ENCODE measurements around the gene KLHL26.

Gene KLHL26

DNA sequence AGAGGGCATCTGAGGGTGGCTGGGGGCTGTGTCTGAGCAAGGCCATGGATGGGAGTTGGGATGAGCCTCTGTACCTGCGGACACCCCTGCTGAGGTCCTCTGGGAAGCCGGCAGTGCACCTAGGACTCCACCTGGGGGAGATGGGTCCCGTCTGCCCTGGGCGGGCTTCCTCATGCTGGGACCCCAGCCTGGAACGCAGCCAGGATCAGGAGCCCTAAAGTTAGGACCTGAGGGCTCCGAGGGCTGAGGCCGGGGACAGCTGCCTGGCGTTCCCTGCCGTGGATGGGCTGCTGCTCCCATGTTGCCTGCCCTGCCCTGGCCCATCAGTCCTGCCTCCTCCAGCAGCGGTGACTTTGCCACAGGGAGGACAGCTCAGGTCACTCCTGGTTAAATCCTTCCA, 72.7 kb downstream of the KLHL26 start:
- no peaks in the 10 kb centered on the region for H3K36me3 Mint-ChIP-seq (ENCODE audit: low read depth)
- no peak for DNase-seq
- no peak overlapping the region for H3K4me3 Mint-ChIP-seq
- H3K27ac Mint-ChIP-seq = no peak overlapping the region
- peaks cover 11% of the 10 kb centered on the region for H3K4me1 Mint-ChIP-seq (ENCODE audit: low read depth)
- no peaks in the 10 kb centered on the region for H3K9me3 Mint-ChIP-seq
- H3K27me3 Mint-ChIP-seq = no peaks in the 10 kb centered on the region

DNA sequence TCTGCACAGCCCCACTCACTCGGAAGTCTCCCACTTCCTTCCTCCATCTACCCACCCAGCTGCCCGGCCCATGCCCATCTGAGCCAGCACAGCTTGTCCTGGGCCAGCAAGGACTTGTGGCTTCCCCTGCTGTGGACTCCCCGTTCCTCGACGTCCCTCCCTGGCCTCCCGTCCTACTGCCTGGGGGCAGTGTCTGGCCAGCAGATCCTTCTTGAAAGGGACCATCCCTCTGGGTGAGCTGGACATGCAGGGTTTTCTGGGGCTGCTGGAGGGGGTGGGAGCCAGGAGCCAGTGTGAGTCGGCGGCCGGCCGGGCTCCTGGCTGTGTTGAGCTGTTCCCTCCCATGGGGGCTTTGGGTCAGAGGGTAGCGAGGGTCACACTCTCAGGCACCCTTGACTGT, 73.4 kb downstream of the KLHL26 start:
- Mint-ChIP-seq H3K27ac (no peak overlapping the region), H3K9me3 (no peaks in the 10 kb centered on the region), H3K27me3 (no peaks in the 10 kb centered on the region), H3K36me3 (ENCODE audit: low read depth) (no peaks in the 10 kb centered on the region), H3K4me1 (ENCODE audit: low read depth) (peaks cover 14% of the 10 kb centered on the region), H3K4me3 (no peak overlapping the region)
- no peak for DNase-seq

DNA sequence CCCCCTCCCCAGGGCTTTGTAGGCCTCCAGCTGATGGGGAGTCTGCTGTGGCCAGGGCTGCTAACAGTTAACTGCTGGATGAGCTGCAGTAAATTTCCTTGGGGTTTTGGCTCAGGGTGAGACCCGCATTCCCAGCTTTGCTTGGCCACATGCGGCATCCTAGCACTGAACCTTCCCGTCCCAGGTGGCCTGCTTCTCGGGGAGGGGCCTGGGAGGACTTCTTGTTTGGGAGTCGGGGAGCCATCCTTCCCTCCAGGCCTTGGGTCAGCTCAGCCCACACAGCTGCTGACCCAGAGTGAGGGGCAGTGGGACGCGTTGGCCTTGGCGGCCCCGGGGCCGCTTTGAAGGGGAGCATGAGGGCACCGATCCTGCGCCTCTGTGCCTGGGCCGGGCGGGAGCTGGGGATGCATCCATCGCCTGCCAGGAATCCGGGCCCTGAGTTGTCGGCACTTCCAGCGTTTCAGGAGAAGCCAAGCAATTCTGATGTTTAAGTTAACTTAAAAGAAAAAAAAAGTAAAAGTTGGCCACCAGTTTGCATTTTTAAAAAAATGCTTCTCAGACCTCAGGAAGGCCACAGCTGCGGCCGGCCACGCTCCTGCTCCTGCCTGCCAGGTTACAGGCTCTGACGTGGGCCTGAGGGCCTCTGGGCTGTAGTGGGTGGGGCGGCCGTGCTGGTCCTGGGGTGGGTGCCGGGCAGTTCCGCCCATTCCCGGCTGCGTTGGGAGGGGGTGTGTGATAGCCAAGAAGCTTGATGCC, 74.3 kb downstream of the KLHL26 start:
- H3K36me3 Mint-ChIP-seq (ENCODE audit: low read depth) = no peaks in the 10 kb centered on the region
- H3K27me3 Mint-ChIP-seq = no peaks in the 10 kb centered on the region
- DNase-seq = no peak
- H3K4me1 Mint-ChIP-seq (ENCODE audit: low read depth) = peaks cover 19% of the 10 kb centered on the region
- no peak overlapping the region for H3K27ac Mint-ChIP-seq
- no peaks in the 10 kb centered on the region for H3K9me3 Mint-ChIP-seq
- H3K4me3 Mint-ChIP-seq = no peak overlapping the region

DNA sequence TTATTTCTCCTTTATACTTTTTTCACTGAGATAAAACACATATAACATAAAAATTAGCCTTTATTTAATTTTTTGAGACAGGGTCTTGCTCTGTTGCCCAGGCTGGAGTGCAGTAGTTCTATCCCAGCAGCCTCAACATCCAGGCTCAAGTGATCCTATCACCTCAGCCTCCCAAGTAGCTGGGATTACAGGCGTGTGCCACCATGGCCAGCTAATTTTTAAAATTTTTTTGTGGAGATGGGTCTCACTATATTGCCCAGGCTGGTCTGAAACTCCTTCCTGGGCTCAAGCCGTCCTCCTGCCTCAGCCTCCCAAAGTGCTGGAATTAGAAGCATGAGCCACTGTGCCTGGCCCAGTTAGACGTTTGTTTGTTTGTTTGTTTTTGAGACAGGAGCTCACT, 75.1 kb downstream of the KLHL26 start:
- Mint-ChIP-seq H3K4me1 (ENCODE audit: low read depth) (peaks cover 25% of the 10 kb centered on the region), H3K9me3 (no peaks in the 10 kb centered on the region), H3K36me3 (ENCODE audit: low read depth) (no peaks in the 10 kb centered on the region), H3K4me3 (no peak overlapping the region), H3K27me3 (no peaks in the 10 kb centered on the region), H3K27ac (no peak overlapping the region)
- DNase-seq = no peak

DNA sequence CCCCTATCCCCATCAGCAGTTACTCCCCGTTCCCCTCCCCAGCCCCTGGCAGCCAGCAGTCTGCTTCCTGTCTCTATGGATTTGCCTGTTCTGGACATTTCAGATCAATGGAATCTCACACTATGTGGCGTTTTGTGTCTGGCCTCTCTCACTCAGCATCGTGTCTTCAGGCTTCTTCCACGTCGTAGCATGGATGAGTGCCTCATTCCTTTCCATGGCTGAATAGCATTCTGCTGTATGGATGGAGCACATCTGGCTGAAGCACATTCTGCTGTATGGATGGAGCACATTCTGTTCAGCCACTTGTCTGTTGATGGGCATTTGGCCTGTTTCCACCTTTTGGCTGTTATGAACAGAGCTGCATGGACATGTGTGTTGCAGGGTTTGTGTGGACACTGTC, 76.2 kb downstream of the KLHL26 start:
- no peak overlapping the region for H3K27ac Mint-ChIP-seq

DNA sequence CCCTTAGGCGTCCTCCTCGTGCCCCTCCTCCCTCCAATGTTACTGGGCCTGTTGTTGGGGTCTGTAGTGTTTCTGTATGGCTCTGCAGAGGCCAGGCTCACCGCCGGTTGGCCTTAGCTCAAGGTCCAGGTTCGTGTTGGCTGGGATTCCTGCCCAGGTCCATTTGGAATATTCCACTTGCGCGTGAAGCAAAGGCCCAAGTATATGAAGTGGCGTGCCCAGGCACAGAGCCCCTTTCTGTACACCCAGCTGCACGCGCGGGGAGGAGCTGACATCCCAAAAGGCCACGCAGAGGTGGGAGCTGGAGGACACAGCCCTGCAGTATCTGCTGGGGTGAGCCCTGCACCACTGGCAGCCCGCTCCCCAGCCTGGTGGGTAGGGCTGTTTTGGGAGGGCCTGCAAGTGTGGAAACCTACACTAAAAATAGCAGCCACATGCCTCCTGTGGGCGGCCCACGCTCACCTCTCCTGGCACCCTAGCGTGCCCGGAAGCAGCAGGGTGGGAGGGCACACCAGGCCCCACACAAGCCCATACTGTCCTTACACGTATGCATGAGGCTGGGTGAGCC, 76.8 kb downstream of the KLHL26 start:
- Mint-ChIP-seq H3K4me1 (ENCODE audit: low read depth) (peaks cover 27% of the 10 kb centered on the region), H3K4me3 (no peak overlapping the region), H3K9me3 (no peaks in the 10 kb centered on the region), H3K27me3 (no peaks in the 10 kb centered on the region), H3K27ac (no peak overlapping the region), H3K36me3 (ENCODE audit: low read depth) (no peaks in the 10 kb centered on the region)
- DNase-seq = no peak

More for the DNA sequence above, 76.2 kb downstream of the KLHL26 start:
- Mint-ChIP-seq H3K4me3 (no peak overlapping the region), H3K27me3 (no peaks in the 10 kb centered on the region), H3K36me3 (ENCODE audit: low read depth) (no peaks in the 10 kb centered on the region), H3K9me3 (no peaks in the 10 kb centered on the region), H3K4me1 (ENCODE audit: low read depth) (peaks cover 27% of the 10 kb centered on the region)
- DNase-seq = no peak

DNA sequence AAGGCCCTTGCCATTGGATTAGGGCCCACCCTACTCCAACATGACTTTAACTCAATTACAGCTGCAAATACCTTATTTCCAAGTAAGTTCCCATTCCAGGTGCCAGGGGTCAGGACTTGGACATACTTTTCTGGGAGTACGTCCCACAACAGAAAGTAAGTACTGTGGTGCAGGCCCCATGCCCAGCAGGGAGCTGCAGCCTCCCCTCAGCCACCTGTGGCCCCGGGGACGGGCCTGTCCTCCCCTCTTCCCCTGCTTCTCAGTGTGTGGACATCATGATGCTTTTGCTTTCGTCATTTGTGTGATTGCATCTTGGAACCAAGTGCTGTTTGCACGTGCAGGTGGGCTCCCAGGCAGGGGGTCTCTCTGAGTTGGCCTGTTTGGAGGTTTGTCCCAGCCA, 78.6 kb downstream of the KLHL26 start:
- H3K4me3 Mint-ChIP-seq = no peak overlapping the region
- DNase-seq = no peak
- H3K4me1 Mint-ChIP-seq (ENCODE audit: low read depth) = peaks cover 25% of the 10 kb centered on the region
- no peaks in the 10 kb centered on the region for H3K9me3 Mint-ChIP-seq
- H3K27me3 Mint-ChIP-seq = no peaks in the 10 kb centered on the region
- no peak overlapping the region for H3K27ac Mint-ChIP-seq
- no peaks in the 10 kb centered on the region for H3K36me3 Mint-ChIP-seq (ENCODE audit: low read depth)

DNA sequence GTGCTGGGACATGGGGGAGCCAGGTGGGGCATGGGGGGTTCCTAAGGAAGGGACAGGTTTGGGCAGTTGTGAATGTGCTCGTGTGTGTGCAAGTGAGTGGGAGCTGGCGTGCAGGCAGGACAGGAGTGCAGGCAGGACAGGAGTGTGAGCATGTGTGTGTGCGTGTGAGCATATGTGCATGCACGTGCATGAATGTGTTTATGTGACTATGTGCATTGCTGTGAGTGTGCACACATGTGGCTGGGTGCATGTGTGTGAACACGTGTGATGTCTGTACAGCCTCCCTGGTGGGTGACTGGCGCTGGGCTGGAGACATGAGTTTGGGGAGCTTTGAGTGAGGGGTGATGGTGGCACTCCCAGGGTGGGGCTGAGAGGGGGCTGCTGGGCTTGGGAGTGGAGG, 80.0 kb downstream of the KLHL26 start:
- Mint-ChIP-seq H3K4me3 (no peak overlapping the region), H3K27ac (no peak overlapping the region), H3K27me3 (no peaks in the 10 kb centered on the region), H3K36me3 (ENCODE audit: low read depth) (peaks cover 2% of the 10 kb centered on the region), H3K9me3 (no peaks in the 10 kb centered on the region), H3K4me1 (ENCODE audit: low read depth) (peaks cover 25% of the 10 kb centered on the region)
- no peak for DNase-seq

DNA sequence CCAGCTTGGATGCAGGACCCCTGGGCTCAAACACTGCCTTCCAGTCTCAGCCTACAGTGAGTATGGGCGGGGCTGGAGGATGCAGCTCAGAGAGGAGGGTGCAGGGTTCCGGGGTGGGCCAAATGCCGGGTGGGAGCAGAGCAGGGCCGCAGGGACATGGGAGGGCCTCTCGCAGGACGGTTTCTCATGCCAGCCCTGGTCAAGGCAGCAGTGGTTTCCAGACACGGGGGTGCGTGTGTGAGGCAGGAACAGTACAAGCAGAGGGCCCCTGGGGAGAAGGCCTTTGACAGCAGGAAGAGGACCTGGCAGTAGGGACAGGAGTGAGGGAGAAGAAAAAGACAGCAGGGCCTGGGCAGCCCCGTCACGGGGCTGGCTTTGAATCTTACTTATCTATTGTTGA, 80.8 kb downstream of the KLHL26 start:
- peaks cover 25% of the 10 kb centered on the region for H3K4me1 Mint-ChIP-seq (ENCODE audit: low read depth)
- no peak overlapping the region for H3K4me3 Mint-ChIP-seq
- no peaks in the 10 kb centered on the region for H3K9me3 Mint-ChIP-seq
- DNase-seq = no peak
- peak overlapping the region; percentile 39 for H3K27ac Mint-ChIP-seq
- H3K27me3 Mint-ChIP-seq = no peaks in the 10 kb centered on the region
- H3K36me3 Mint-ChIP-seq (ENCODE audit: low read depth) = peaks cover 6% of the 10 kb centered on the region

DNA sequence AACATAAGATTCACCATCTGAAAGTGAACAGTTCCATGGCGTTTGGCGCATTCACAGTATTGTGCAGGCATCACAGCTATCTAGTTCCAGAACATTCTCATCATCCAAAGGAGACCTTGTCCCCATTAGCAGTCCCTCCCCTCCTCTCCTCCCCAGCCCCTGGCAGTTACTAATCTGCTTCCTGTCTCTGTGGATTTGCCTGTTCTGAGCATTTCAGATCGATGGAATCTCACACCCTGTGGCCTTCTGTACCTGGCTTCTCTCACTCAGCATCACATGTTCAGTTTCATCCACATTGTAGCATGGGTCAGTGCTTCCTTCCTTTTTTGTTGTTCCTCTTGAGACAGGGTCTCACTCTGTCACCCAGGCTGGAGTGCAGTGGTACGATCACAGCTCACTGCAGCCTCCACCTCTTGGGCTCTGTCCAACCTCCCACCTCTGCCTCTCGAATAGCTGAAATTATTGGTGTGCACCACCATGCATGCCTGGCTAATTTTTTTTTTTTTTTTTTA, 81.2 kb downstream of the KLHL26 start:
- Mint-ChIP-seq H3K27me3 (no peaks in the 10 kb centered on the region), H3K36me3 (ENCODE audit: low read depth) (peaks cover 8% of the 10 kb centered on the region), H3K9me3 (no peaks in the 10 kb centered on the region), H3K27ac (peak overlapping the region; percentile 39), H3K4me1 (ENCODE audit: low read depth) (peaks cover 23% of the 10 kb centered on the region), H3K4me3 (no peak overlapping the region)
- DNase-seq = no peak

DNA sequence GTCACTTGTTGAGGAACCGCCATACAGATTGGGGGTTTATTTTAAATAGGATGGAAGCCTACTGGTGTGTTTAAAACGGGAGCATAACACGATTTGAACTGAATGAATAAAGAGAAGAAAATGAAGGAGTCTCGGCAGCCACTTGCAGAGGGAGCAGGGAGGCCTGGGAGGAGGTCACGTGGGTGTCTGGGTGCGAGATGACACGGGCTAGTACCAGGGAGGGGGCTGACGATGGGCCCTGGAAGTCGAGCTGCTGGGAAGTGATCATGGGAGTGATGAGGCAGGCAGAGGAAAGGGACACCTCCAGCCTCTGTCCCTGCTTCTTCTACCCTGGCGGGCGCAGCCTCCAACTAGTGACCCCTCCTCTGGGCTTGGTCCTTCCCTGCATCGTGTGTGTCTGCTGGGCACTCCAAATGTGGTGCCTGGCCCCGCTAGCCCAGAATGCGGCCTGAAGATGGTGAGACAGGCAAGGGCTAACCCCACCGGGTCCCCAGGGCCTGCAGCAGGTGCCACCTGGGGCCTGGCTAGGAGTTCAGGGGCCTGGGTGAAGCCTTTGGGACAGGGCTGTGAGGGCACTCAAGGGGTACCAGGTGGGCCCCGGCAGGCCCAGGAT, 82.1 kb downstream of the KLHL26 start:
- DNase-seq = no peak
- no peaks in the 10 kb centered on the region for H3K27me3 Mint-ChIP-seq
- H3K9me3 Mint-ChIP-seq = no peaks in the 10 kb centered on the region
- H3K4me3 Mint-ChIP-seq = no peak overlapping the region
- no peak overlapping the region for H3K27ac Mint-ChIP-seq
- peaks cover 26% of the 10 kb centered on the region for H3K4me1 Mint-ChIP-seq (ENCODE audit: low read depth)
- H3K36me3 Mint-ChIP-seq (ENCODE audit: low read depth) = peaks cover 8% of the 10 kb centered on the region

DNA sequence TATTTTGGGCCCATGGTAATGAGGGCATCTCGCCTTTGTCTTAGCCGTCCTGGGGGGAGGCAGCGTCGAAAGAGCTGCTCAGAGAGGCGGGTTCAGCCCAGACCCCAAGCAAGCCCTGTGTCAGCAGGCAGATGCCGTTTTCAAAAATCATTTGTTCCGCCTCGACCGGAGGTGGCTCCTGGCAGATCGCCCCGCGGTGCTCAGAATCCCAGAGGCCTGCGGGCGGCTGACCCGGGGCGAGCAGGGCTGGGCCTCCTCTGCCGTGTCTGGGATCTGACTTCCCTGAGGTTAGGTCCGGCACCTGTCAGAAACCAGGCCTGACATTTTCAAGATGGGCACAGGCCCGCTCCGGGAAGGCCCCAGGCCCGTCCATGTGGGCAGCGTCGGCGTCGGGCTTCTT, 82.7 kb downstream of the KLHL26 start:
- Mint-ChIP-seq H3K27ac (no peak overlapping the region), H3K27me3 (no peaks in the 10 kb centered on the region), H3K4me3 (no peak overlapping the region)

More for the DNA sequence above, 82.7 kb downstream of the KLHL26 start:
- Mint-ChIP-seq H3K9me3 (no peaks in the 10 kb centered on the region), H3K36me3 (ENCODE audit: low read depth) (peaks cover 8% of the 10 kb centered on the region), H3K4me1 (ENCODE audit: low read depth) (peaks cover 29% of the 10 kb centered on the region)
- no peak for DNase-seq
